Lower leg skin (tissue), 3 donors: ENCODE data around the gene SPTLC2.
"Not testable (repeated sequence)": the region's sequence is repeated elsewhere in the genome, so short reads cannot be mapped to it uniquely, and the experiment has no call there.

Source experiments
- POLR2A ChIP-seq, 2 donors: fragments of 450-650 bp; IDR thresholded peaks; one replicate each; pipeline ENCODE4 v1.6.1; 2016 to 2017; ENCODE audit warnings: antibody characterized with exemption in 2 of 2, mild to moderate bottlenecking in 1 of 2, moderate library complexity in 1 of 2
- TF ChIP-seq, protein P1 (sequence below), 3 donors: fragments of 450-650 bp; IDR thresholded peaks; one replicate each; pipeline ENCODE4 v1.5.1; 2016; ENCODE audit warnings: antibody characterized with exemption in 3 of 3, mild to moderate bottlenecking in 3 of 3, moderate library complexity in 2 of 3

DNA sequence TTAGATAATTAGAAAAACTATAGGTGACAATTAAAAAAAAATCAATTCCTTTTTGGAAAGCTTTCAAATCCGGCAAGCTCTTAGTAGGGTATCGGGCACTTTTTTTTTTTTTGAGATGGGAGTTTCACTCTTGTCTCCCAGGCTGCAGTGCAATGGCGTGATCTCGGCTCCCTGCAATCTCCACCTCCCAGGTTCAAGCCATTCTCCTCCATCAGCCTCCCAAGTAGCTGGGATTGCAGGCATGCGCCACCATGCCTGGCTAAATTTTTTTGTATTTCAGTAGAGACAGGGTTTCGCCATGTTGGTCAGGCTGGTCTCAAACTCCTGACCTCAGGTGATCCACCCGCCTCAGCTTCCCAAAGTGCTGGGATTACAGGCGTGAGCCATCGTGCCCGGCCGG is 71.3 kb downstream of the SPTLC2 start:
- TF ChIP-seq, protein P1, sequence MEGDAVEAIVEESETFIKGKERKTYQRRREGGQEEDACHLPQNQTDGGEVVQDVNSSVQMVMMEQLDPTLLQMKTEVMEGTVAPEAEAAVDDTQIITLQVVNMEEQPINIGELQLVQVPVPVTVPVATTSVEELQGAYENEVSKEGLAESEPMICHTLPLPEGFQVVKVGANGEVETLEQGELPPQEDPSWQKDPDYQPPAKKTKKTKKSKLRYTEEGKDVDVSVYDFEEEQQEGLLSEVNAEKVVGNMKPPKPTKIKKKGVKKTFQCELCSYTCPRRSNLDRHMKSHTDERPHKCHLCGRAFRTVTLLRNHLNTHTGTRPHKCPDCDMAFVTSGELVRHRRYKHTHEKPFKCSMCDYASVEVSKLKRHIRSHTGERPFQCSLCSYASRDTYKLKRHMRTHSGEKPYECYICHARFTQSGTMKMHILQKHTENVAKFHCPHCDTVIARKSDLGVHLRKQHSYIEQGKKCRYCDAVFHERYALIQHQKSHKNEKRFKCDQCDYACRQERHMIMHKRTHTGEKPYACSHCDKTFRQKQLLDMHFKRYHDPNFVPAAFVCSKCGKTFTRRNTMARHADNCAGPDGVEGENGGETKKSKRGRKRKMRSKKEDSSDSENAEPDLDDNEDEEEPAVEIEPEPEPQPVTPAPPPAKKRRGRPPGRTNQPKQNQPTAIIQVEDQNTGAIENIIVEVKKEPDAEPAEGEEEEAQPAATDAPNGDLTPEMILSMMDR (IDR thresholded peaks at IDR 0.05): not testable (repeated sequence)
- TF ChIP-seq POLR2A (IDR thresholded peaks at IDR 0.05): not testable (repeated sequence)
